Astrocyte (in vitro differentiated cells and primary cell): ENCODE data around the gene ZNF547. TPM values are rescaled to one million over a fixed set of nuclear protein-coding genes. Genes with fewer than 3 reads are reported as not detected.

Source experiments
- DNase-seq: peaks from one replicate; pipeline ENCODE4 v3.0.0-alpha.2; 2010; ENCODE audit warnings: low read depth
- FAIRE-seq: peaks from 2 replicates; lab custom pipeline; 2011; peaks lifted over from hg19 to GRCh38; lab: Jason Lieb, UNC
- H2AFZ ChIP-seq: 2 replicates; pipeline ENCODE4 v1.6.0; 2012; ENCODE audit warnings: low read depth, low read length, inconsistent platforms
- H3K27ac ChIP-seq: 2 replicates; pipeline ENCODE4 v1.5.1; 2011; ENCODE audit warnings: low read depth, low read length, inconsistent platforms
- H3K27me3 ChIP-seq: 2 replicates; pipeline ENCODE4 v1.6.0; 2011; ENCODE audit warnings: low read length, inconsistent platforms; ENCODE audit not compliant: insufficient read depth
- H3K36me3 ChIP-seq: 2 replicates; pipeline ENCODE4 v1.5.1; 2011; ENCODE audit warnings: low read length, inconsistent platforms; ENCODE audit not compliant: insufficient read depth
- H3K4me1 ChIP-seq: 2 replicates; pipeline ENCODE4 v1.5.1; 2011; ENCODE audit warnings: low read length, inconsistent platforms; ENCODE audit not compliant: insufficient read depth
- H3K4me2 ChIP-seq: 2 replicates; pipeline ENCODE4 v1.6.0; 2012; ENCODE audit warnings: low read length, inconsistent platforms
- H3K4me3 ChIP-seq: 2 replicates; pipeline ENCODE4 v1.5.1; 2011; ENCODE audit warnings: low read depth, mild to moderate bottlenecking, low read length, inconsistent platforms; ENCODE audit not compliant: insufficient read depth
- H3K79me2 ChIP-seq: 2 replicates; pipeline ENCODE4 v1.6.0; 2012; ENCODE audit warnings: mild to moderate bottlenecking, low read length, inconsistent platforms; ENCODE audit not compliant: insufficient read depth
- H3K9ac ChIP-seq: 2 replicates; pipeline ENCODE4 v1.6.0; 2012; ENCODE audit warnings: mild to moderate bottlenecking, low read length, inconsistent platforms
- H3K9me3 ChIP-seq: 2 replicates; pipeline ENCODE4 v1.5.1; 2012; ENCODE audit warnings: low read depth, mild to moderate bottlenecking, low read length, inconsistent platforms; ENCODE audit not compliant: insufficient read depth
- H4K20me1 ChIP-seq: 2 replicates; pipeline ENCODE4 v1.6.0; 2012; ENCODE audit warnings: low read length, inconsistent platforms; ENCODE audit not compliant: insufficient read depth
- H3K27ac Mint-ChIP-seq: one replicate; pipeline ENCODE4 v1.8.0; 2021; ENCODE audit warnings: mild to moderate bottlenecking, mixed read lengths; ENCODE audit not compliant: unreplicated experiment
- H3K27me3 Mint-ChIP-seq: one replicate; pipeline ENCODE4 v1.8.0; 2021; ENCODE audit warnings: low read depth, mixed read lengths; ENCODE audit not compliant: unreplicated experiment
- H3K36me3 Mint-ChIP-seq: one replicate; pipeline ENCODE4 v1.8.0; 2021; ENCODE audit warnings: low read depth, mixed read lengths; ENCODE audit not compliant: unreplicated experiment
- H3K4me1 Mint-ChIP-seq: one replicate; pipeline ENCODE4 v1.8.0; 2021; ENCODE audit warnings: low read depth, mixed read lengths; ENCODE audit not compliant: unreplicated experiment
- H3K4me3 Mint-ChIP-seq: one replicate; pipeline ENCODE4 v1.8.0; 2021; ENCODE audit warnings: mild to moderate bottlenecking, moderate library complexity, mixed read lengths; ENCODE audit not compliant: unreplicated experiment
- H3K9me3 Mint-ChIP-seq: one replicate; pipeline ENCODE4 v1.8.0; 2021; ENCODE audit warnings: mild to moderate bottlenecking, mixed read lengths; ENCODE audit not compliant: unreplicated experiment
- EZH2 ChIP-seq: IDR thresholded peaks from 2 replicates; pipeline ENCODE4 v1.6.1; 2012; ENCODE audit warnings: mild to moderate bottlenecking, low read length, inconsistent platforms; ENCODE audit not compliant: insufficient read depth
- total RNA-seq: library from RNA; stranded (reverse); gene quantifications from 2 replicates; pipeline ENCODE4 v1.2.1, GENCODE V29; 2021
- TF ChIP-seq, protein P1 (sequence below): IDR thresholded peaks from 2 replicates; pipeline ENCODE4 v1.5.1; 2011; ENCODE audit warnings: low read depth, mild to moderate bottlenecking, inconsistent platforms, low read length, moderate library complexity; ENCODE audit not compliant: insufficient read depth

Gene ZNF547
- total RNA-seq, 1 donor from 2014 or later = 4.1 TPM

DNA sequence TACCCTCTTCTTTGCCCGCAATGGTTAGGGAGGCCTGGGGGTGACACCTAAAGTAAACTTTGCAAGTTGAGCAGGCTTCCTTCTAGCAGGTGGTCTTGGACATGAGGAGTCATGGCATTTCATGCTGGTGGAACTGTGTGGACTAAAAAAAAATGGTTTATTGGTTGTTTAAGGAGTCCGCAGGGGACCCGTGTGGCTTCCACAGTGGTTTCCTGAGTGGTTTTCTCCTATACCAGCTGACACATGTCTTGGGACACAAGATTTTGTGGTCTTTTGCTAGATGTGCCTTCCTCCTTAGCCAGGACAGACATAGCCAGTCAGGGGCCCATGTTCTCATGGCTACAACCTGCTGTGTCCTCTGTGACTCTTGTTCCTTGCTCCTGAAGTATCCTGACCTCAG, 41.6 kb upstream of the ZNF547 start:
- H3K4me3 ChIP-seq = peak overlapping the region; percentile 79
- DNase-seq (no peak), FAIRE-seq (no peak)
- no peaks in the 10 kb centered on the region for H3K9me3 ChIP-seq
- Mint-ChIP-seq H3K27me3 (no peaks in the 10 kb centered on the region), H3K9me3 (no peaks in the 10 kb centered on the region), H3K4me1 (peaks cover 11% of the 10 kb centered on the region), H3K27ac (no peak overlapping the region), H3K36me3 (peaks cover 25% of the 10 kb centered on the region), H3K4me3 (peak overlapping the region; percentile 88)
- peaks cover 1% of the 10 kb centered on the region for H3K27me3 ChIP-seq
- no peak overlapping the region for H2AFZ ChIP-seq
- H3K4me1 ChIP-seq = peaks cover 9% of the 10 kb centered on the region
- H4K20me1 ChIP-seq = peaks cover 14% of the 10 kb centered on the region
- peaks cover 38% of the 10 kb centered on the region for H3K79me2 ChIP-seq
- no peak overlapping the region for H3K9ac ChIP-seq
- peaks cover 15% of the 10 kb centered on the region for H3K36me3 ChIP-seq
- no peak for TF ChIP-seq EZH2
- TF ChIP-seq, protein P1, sequence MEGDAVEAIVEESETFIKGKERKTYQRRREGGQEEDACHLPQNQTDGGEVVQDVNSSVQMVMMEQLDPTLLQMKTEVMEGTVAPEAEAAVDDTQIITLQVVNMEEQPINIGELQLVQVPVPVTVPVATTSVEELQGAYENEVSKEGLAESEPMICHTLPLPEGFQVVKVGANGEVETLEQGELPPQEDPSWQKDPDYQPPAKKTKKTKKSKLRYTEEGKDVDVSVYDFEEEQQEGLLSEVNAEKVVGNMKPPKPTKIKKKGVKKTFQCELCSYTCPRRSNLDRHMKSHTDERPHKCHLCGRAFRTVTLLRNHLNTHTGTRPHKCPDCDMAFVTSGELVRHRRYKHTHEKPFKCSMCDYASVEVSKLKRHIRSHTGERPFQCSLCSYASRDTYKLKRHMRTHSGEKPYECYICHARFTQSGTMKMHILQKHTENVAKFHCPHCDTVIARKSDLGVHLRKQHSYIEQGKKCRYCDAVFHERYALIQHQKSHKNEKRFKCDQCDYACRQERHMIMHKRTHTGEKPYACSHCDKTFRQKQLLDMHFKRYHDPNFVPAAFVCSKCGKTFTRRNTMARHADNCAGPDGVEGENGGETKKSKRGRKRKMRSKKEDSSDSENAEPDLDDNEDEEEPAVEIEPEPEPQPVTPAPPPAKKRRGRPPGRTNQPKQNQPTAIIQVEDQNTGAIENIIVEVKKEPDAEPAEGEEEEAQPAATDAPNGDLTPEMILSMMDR = no peak
- peak overlapping the region; percentile 97 for H3K4me2 ChIP-seq
- H3K27ac ChIP-seq = no peak overlapping the region

DNA sequence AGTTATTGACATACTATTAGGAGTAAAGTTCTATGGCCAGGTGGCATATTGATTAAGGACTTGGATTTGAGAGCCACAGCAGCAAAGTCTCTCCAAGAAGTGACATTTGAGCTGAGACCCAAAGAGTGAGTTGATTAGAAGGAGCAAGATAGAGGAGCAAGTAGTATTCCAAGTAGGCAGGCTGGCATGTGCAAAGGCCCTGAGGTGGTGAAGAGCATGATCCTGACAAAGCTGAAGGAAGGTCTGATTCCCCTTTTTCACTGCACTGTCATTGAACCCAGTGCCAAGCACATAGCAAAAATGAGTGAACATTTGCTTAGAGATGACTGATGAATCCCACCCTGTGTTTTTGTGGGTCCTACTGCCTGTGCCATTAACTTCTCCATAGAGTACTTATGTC, 38.4 kb upstream of the ZNF547 start:
- DNase-seq (no peak), FAIRE-seq (no peak)
- H3K36me3 Mint-ChIP-seq = peaks cover 49% of the 10 kb centered on the region
- H3K27me3 Mint-ChIP-seq = no peaks in the 10 kb centered on the region
- Histone ChIP-seq H3K79me2 (peaks cover 38% of the 10 kb centered on the region), H3K27me3 (no peaks in the 10 kb centered on the region), H3K9ac (no peak overlapping the region), H3K4me1 (peaks cover 9% of the 10 kb centered on the region), H4K20me1 (peaks cover 14% of the 10 kb centered on the region), H3K36me3 (peaks cover 38% of the 10 kb centered on the region), H2AFZ (no peak overlapping the region), H3K4me2 (no peak overlapping the region), H3K27ac (no peak overlapping the region), H3K9me3 (peaks cover 18% of the 10 kb centered on the region), H3K4me3 (no peak overlapping the region)
- H3K9me3 Mint-ChIP-seq = no peaks in the 10 kb centered on the region
- TF ChIP-seq EZH2 = no peak
- TF ChIP-seq, protein P1 = no peak
- peaks cover 11% of the 10 kb centered on the region for H3K4me1 Mint-ChIP-seq
- H3K4me3 Mint-ChIP-seq = no peak overlapping the region
- no peak overlapping the region for H3K27ac Mint-ChIP-seq

DNA sequence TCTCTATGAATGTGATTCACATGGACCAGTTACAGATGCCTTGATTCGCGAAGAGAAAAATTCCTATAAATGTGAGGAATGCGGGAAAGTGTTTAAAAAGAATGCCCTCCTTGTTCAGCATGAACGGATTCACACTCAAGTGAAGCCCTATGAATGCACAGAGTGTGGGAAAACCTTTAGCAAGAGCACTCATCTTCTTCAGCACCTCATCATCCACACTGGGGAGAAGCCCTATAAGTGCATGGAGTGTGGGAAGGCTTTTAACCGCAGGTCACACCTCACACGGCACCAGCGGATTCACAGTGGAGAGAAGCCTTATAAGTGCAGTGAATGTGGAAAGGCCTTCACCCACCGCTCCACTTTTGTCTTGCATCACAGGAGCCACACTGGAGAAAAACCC, 35.4 kb upstream of the ZNF547 start:
- no peak overlapping the region for H3K4me2 ChIP-seq
- FAIRE-seq = no peak
- H3K9me3 Mint-ChIP-seq = no peaks in the 10 kb centered on the region

More for the DNA sequence above, 35.4 kb upstream of the ZNF547 start:
- H3K27ac ChIP-seq = no peak overlapping the region
- peaks cover 18% of the 10 kb centered on the region for H3K9me3 ChIP-seq
- no peak overlapping the region for H3K9ac ChIP-seq
- peaks cover 42% of the 10 kb centered on the region for H3K36me3 Mint-ChIP-seq
- DNase-seq = no peak
- no peak for TF ChIP-seq EZH2
- no peak overlapping the region for H3K27ac Mint-ChIP-seq
- no peak overlapping the region for H3K4me3 ChIP-seq
- H3K27me3 ChIP-seq = no peaks in the 10 kb centered on the region
- no peaks in the 10 kb centered on the region for H3K4me1 Mint-ChIP-seq
- H3K4me3 Mint-ChIP-seq = no peak overlapping the region
- peaks cover 11% of the 10 kb centered on the region for H3K79me2 ChIP-seq
- H3K4me1 ChIP-seq = no peaks in the 10 kb centered on the region
- peaks cover 38% of the 10 kb centered on the region for H3K36me3 ChIP-seq
- H2AFZ ChIP-seq = no peak overlapping the region
- no peaks in the 10 kb centered on the region for H4K20me1 ChIP-seq
- no peaks in the 10 kb centered on the region for H3K27me3 Mint-ChIP-seq
